NCI-H2107 (cell line): ENCODE results near the gene IFNA8.
"Not testable (repeated sequence)": the region's sequence is repeated elsewhere in the genome, so short reads cannot be mapped to it uniquely, and the experiment has no call there.

ENCODE experiments used
- DNase-seq: peaks from one replicate; lab custom pipeline; 2025; lab: John Stamatoyannopoulos, UW

The IFNA8 gene

DNA sequence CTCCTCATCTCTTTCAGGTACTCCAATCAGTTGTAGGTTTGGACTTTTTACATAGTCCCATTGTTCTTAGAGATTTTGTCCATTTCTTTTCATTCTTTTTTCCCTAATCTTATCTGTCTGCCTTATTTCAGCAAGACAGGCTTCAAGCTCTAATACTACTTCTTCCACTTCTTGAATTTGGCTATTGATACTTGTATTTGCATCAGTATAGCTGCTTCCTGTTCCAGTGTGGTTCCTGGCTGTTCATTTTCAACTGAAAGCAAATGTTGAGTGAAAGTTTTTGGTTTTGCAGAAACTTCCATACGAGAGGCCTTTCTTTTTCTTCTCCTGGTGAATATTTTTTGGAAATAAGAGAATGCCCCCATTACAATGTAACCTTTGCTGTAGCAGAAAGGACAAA lies 19.3 kb downstream of the IFNA8 start:
- DNase-seq = no peak

DNA sequence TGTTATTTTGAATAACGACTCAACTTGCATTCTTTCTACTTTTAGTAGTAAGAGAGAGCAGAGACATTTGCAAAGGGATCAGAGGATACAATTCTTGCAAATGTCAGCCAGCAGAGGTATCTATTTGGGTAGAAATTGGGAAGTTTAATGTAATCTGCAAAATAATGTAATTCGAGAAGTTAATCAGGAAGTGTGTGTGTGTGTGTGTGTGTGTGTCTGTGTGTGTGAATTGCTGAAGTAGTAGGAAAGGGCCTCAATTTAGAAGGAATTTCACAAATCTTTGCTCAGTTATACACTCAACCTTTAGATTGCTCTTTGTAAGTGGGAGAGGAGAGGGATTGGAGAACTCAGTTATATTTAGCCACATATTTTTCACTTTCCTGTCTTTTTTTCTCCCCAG lies 20.3 kb downstream of the IFNA8 start:
- no peak for DNase-seq

DNA sequence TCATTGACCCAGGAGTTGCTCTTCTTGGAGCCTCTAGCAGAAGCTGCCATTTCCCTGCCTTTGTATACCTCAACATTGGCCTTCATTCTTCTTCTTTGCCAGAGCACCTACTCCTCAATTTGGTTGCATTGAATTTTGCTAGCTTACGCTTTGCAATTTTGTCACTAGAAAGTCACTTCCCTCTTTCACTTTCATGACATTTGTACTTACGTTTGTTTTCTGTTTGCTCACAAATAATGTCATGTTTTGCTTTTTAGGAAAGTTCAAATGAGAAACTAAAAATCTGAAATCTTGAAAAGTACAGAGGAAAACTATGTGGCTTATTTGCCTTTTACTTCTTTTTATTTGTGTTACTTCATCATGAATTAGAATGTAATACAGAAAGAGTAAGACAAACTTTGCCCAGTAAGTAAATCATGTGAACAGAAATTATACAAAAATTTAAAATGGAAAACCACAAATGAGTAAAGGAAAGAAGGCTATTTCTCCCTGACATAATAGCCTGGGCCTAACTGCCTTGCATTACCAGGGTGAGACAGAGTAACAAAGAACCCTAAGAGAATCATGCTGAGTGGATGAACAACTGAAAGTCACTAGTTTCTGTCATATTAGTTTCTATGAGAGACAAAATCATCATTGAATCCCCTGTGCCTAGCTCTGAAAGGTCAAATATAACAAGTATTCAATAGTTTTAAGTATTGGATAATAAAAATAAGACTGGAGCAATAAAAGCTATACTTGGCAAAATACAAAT lies 23.9 kb downstream of the IFNA8 start:
- no peak for DNase-seq

DNA sequence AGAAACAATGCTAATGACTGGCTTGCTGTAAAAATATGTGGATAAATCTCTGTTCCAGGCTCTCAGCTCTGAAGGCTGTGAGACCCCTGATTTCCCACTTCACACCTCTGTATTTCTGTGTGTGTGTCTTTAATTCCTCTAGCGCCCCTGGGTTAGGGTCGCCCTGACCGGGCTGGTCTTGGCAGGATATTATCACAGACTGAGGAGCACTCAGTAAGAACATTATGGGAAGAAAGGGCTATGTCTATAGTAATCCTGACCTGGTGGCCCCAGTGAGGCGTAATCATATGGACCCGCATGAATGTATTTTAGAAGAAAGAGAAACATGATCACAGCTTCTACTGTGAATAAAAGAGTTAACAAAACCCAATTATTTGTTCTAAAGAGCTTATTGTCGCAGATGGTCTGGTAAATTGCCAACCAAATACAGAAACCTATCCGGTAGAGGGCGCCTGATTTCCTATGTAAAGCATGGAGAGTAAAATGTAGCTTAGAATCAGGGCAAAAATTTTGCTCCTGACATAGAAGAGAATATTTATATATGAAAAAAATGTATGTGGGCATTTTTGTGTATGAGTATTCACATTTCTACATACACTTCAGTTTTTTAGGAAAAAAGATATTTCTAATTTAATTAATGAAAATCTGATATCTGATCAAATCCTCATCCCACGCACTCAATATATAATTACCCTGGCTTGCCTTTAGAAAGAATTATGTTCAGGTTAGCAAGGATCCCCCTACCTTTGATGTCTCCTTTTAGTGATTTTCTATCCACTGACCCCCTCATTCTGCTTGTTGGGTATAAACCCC lies 25.5 kb downstream of the IFNA8 start:
- no peak for DNase-seq

DNA sequence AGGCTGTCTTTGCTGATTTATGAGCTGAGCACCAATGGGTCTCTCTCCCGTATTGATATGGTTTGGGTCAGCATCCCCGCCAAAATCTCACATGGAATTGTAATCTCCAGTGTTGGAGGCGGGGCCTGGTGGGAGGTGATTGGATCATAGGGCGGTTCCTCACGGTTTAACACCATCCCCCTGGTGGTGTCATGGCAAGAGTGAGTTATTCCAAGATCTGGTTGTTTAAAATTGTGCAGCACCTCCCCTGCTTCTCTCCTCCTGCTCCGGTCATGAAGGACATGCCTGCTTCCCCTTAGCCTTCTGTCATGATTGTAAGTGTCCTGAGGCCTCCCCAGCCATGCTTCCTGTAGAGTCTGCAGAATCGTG lies 26.1 kb downstream of the IFNA8 start:
- DNase-seq = not testable (repeated sequence)

DNA sequence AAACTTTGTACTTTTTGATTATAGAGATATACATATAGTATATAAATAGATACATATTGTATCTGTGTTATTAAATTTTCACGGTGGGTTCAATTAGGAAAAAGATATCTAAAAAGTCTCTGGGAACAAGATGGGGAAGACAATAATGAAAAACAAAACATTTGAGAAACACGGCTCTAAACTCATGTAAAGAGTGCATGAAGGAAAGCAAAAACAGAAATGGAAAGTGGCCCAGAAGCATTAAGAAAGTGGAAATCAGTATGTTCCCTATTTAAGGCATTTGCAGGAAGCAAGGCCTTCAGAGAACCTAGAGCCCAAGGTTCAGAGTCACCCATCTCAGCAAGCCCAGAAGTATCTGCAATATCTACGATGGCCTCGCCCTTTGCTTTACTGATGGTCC lies 31.2 kb downstream of the IFNA8 start, which contains the start of gene IFNA1:
Gene IFNA1, plus strand, starts transcription at position 301 of the 400 bp plus-strand sequence. Its CDS starts 69 bp downstream, at position 370.
- DNase-seq = no peak

DNA sequence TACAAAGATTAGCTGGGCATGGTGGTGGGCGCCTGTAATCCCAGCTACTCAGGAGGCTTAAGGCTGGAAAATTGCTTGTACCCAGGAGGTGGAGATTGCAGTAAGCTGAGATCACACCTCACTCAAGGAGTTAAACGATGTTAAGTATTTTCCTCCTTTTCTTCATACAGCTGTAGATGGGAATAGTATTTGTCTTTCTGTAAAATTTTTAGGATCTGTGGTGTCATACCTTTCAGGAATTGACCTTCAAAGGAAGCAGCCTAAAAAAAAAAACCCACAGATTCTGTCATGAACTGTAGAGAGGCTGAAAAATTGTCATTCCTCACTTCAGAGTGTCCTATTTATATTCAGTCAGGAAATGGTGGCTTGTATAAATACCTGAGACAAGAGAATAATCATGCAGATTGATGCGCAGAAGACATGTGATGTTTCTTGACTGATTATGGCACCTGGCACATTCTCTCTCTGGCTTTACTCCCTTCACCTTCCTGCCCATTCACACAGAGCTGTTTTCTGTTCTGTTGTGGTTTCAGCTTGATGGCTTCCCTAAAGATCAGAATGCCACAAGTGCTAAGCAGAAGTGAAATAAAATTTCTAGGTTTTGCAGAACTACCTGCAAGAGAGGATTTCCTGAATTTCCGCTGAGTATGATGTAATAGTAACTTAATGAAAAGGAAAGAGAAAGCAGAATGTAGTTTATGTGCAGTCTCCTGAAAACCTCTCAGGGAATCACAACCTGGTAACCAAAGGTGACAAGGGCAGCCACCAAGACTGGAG lies 35.1 kb downstream of the IFNA8 start:
- DNase-seq = no peak

DNA sequence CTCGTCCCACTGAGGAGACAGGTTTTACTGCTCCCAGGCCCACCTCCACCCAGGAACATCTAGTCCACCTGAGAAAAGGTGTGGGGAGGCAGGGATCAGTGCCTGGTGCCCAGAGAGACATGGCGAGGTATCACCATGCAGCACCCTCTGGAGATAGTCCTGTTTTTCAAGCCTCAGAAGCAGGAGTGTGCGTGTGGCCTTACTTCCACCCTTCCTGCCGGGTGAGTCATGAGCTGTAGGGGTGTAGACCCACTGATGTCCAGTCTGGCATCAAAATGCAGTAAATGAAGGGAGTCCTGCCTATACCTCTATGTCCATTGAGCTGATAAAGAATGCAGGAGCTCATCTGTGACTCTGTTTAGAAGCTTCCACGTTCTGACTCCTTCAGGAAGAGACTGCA lies 40.4 kb downstream of the IFNA8 start:
- DNase-seq = not testable (repeated sequence)

DNA sequence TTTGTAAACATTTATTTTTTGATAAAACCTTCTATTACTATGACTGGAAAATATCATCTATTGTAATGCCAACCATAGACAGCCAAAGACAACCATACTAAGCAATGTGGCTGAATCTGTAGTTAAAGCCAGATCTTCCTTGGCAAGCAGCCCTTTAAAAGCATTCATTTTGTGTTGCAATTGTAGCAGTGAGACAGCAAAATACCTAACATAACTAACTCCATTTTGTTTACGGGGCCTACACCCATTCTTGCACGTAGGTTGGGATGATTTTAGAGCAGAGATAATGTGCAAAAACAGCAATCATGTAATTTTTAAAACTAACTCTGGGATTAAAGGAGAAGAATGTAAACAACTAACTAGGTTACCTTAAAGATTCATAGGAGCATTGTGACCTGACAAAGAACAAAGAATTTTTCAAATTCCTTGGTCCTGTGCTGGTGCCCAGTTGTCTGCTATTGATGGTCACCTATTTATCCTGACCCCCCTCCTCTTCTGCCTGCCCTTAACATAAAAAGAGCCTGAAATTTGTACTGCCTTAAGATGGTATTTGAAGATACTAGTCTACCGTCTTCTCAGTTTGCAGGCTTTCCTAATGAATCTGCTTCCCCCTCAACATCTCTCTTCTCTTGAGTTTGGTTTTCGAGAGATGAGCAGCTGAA lies 41.9 kb downstream of the IFNA8 start:
- DNase-seq = no peak

DNA sequence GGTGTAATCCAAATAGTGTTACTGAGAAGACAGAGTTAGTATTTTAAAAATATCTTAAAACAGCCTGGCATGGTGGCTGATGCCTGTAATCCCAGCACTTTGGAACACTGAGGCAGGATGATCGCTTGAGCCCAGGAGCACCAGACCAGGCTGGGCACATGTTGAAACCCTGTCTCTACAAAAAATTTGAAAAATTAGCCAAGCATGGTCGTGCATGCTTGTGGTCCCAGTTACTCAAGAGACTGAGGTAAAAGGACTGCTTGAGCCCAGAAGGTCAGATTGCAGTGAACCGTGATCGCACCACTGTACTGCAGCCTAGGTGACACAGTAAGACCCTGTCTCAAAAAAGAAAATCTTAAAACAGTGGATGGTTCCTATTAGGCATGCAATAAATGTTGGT lies 43.8 kb downstream of the IFNA8 start:
- DNase-seq = no peak

DNA sequence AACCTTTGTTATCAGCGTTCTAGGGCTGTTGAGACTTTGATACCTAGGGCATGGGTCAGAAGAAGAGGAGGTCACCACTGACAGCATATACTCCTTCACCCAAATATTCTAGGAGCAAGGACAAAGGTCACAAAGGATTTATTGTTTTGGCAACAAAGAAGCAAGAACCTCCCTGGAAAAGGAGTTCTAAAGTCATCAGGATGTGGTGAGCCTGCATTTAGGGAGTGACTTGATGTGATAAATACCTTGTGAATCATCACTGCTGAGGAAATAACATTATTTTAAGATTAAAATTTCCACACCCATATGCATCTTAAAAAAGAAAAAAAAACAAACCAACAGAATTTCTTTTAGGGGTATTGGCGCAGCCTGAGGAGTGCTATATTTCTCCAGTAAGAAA lies 45.2 kb downstream of the IFNA8 start:
- DNase-seq = no peak

DNA sequence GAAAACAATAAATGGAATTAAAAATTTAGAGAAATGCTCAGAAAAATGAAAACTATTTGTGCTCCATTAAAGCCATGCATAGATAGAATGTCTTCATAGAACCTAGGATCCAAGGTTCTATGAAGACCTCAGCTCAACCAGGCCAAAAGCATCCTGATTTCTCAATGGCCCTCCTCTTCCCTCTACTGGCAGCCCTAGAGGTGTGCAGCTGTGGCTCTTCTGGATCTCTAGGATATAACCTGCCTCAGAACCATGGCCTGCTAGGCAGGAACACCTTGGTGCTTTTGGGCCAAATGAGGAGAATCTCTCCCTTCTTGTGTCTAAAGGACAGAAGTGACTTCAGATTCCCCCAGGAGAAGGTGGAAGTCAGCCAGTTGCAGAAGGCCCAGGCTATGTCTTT lies 46.4 kb downstream of the IFNA8 start:
- no peak for DNase-seq
